GM21423 (cell line): ENCODE data around the gene DPYD.
A peak's percentile ranks its signal among the peaks of the same experiment; 100 is the strongest.

ENCODE experiments used
- ATAC-seq: cut with Tn5 transposase; IDR thresholded peaks from one replicate; pipeline ENCODE4 v1.9.1; 2021; ENCODE audit warnings: mild to moderate bottlenecking, moderate library complexity; ENCODE audit not compliant: unreplicated experiment

Gene DPYD

GRCh38 chr1:97844552-97845089, 76.2 kb downstream of the DPYD start:
- ATAC-seq = no peak

GRCh38 chr1:97841338-97841737, 79.5 kb downstream of the DPYD start:
- no peak for ATAC-seq

GRCh38 chr1:97837161-97837560, 83.7 kb downstream of the DPYD start:
- ATAC-seq = no peak

- ATAC-seq = no peak
Observed at GRCh38 chr1:97834899-97835298, 85.9 kb downstream of the DPYD start.

- ATAC-seq = no peak
Observed at GRCh38 chr1:97833881-97834280, 87.0 kb downstream of the DPYD start.

- no peak for ATAC-seq
Observed at GRCh38 chr1:97832481-97832880, 88.4 kb downstream of the DPYD start.

- peak; percentile 86 for ATAC-seq
Observed at GRCh38 chr1:97827887-97828286, 92.9 kb downstream of the DPYD start.

GRCh38 chr1:97826820-97827219, 94.0 kb downstream of the DPYD start:
- ATAC-seq = no peak

- no peak for ATAC-seq
Observed at GRCh38 chr1:97824624-97825023, 96.2 kb downstream of the DPYD start.

GRCh38 chr1:97824200-97824599, 96.6 kb downstream of the DPYD start:
- no peak for ATAC-seq

GRCh38 chr1:97820470-97821188, 100.2 kb downstream of the DPYD start:
- ATAC-seq = peak; percentile 56

- no peak for ATAC-seq
Observed at GRCh38 chr1:97816927-97817326, 103.9 kb downstream of the DPYD start.

- no peak for ATAC-seq
Observed at GRCh38 chr1:97814804-97815203, 106.0 kb downstream of the DPYD start.

- no peak for ATAC-seq
Observed at GRCh38 chr1:97814121-97814520, 106.7 kb downstream of the DPYD start.

- ATAC-seq = no peak
Observed at GRCh38 chr1:97812076-97812475, 108.8 kb downstream of the DPYD start.

GRCh38 chr1:97806996-97807520, 113.8 kb downstream of the DPYD start:
- ATAC-seq = no peak

GRCh38 chr1:97806326-97806725, 114.5 kb downstream of the DPYD start:
- ATAC-seq = no peak

- no peak for ATAC-seq
Observed at GRCh38 chr1:97805093-97805492, 115.7 kb downstream of the DPYD start.

- no peak for ATAC-seq
Observed at GRCh38 chr1:97803026-97803425, 117.8 kb downstream of the DPYD start.

GRCh38 chr1:97802011-97802410, 118.8 kb downstream of the DPYD start:
- no peak for ATAC-seq

GRCh38 chr1:97797403-97798183, 123.2 kb downstream of the DPYD start:
- ATAC-seq = no peak

- ATAC-seq = no peak
Observed at GRCh38 chr1:97796711-97797110, 124.1 kb downstream of the DPYD start.
